ENCODE measurements around the gene ADAMTS17. TPM values are rescaled to one million over a fixed set of nuclear protein-coding genes. Genes with fewer than 3 reads are reported as not detected.
A peak's percentile ranks its signal among the peaks of the same experiment; 100 is the strongest.

Gene ADAMTS17
- total RNA-seq, 1 experiment from 2014 or later: 0.32 TPM

GRCh38 chr15:100011235-100011634 is 330.5 kb downstream of the ADAMTS17 start:
- H3K4me1 ChIP-seq (replicated peaks): no peaks in the 10 kb centered on the region
- no peak overlapping the region for H3K27ac ChIP-seq
- H3K4me3 ChIP-seq: no peak overlapping the region
- no peaks in the 10 kb centered on the region for H3K36me3 ChIP-seq
- DNase-seq (ENCODE audit: low read depth in 1 of 2, low spot score in 2 of 2): no peak
- H3K27me3 ChIP-seq (replicated peaks): no peaks in the 10 kb centered on the region
- no peaks in the 10 kb centered on the region; the same call in 1 of the 2 replicates for H3K9me3 ChIP-seq (replicated peaks)

GRCh38 chr15:100009372-100009771 is 332.4 kb downstream of the ADAMTS17 start:
- no peak for DNase-seq (ENCODE audit: low read depth in 1 of 2, low spot score in 2 of 2)

DNA sequence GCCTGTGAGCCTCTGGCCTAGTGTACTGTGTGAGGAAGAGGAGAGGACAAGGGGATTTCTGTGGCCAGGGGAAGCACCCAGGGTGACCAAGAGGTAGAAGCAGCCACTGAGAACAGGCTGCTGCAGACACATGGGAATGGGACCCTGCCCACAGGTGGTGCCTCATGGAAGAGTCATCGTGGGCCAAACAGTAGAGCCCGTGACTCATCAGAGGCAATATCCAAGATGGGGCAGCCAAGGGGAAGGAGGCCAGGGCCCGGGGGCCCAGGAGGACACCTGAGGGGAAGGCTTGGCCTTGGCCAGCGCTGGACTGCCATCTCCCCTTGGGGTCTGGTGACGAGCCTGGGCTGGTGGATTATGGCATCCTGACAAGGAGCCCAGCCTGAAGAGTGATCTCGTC is 333.5 kb downstream of the ADAMTS17 start:
- no peaks in the 10 kb centered on the region for H3K27me3 ChIP-seq (replicated peaks)
- no peaks in the 10 kb centered on the region for H3K36me3 ChIP-seq
- H3K4me3 ChIP-seq: no peak overlapping the region
- H3K4me1 ChIP-seq (replicated peaks): no peaks in the 10 kb centered on the region
- DNase-seq (ENCODE audit: low read depth in 1 of 2, low spot score in 2 of 2): no peak
- H3K27ac ChIP-seq: no peak overlapping the region
- no peaks in the 10 kb centered on the region; the same call in 1 of the 2 replicates for H3K9me3 ChIP-seq (replicated peaks)

More at GRCh38 chr15:100009372-100009771, 332.4 kb downstream of the ADAMTS17 start:
- H3K27ac ChIP-seq: no peak overlapping the region
- H3K4me3 ChIP-seq: no peak overlapping the region
- H3K36me3 ChIP-seq: no peaks in the 10 kb centered on the region
- H3K27me3 ChIP-seq (replicated peaks): no peaks in the 10 kb centered on the region
- H3K9me3 ChIP-seq (replicated peaks): no peaks in the 10 kb centered on the region; the same call in 1 of the 2 replicates
- no peaks in the 10 kb centered on the region for H3K4me1 ChIP-seq (replicated peaks)

DNA sequence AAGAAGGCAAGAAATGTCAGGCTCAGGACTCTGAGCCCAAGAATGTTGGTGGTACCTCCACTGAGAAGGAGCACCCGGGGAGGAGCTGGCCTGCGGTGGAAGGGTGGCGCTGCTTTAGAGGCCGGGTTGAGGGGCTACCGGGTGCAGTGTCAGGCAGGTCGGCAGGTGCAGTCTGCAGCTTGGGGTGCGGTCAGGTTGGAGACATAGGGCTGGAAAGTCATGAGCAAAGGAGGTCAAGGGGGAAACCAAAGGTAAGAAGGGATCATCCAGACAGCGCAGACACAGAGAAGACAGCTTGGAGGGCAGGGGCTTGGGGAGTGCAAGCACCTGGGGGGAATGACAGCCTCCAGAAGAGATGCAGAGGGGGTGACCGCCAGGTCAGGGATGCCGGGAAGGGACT is 334.2 kb downstream of the ADAMTS17 start:
- DNase-seq (ENCODE audit: low read depth in 1 of 2, low spot score in 2 of 2): no peak
- H3K4me3 ChIP-seq: no peak overlapping the region
- no peaks in the 10 kb centered on the region for H3K36me3 ChIP-seq
- no peak overlapping the region for H3K27ac ChIP-seq
- H3K27me3 ChIP-seq (replicated peaks): no peaks in the 10 kb centered on the region
- H3K4me1 ChIP-seq (replicated peaks): no peaks in the 10 kb centered on the region
- H3K9me3 ChIP-seq (replicated peaks): no peaks in the 10 kb centered on the region; the same call in 1 of the 2 replicates

- Histone ChIP-seq H3K27me3 (replicated peaks) (no peaks in the 10 kb centered on the region), H3K36me3 (no peaks in the 10 kb centered on the region), H3K9me3 (replicated peaks) (no peaks in the 10 kb centered on the region; the same call in 1 of the 2 replicates), H3K27ac (no peak overlapping the region), H3K4me3 (no peak overlapping the region), H3K4me1 (replicated peaks) (no peaks in the 10 kb centered on the region)
- no peak for DNase-seq (ENCODE audit: low read depth in 1 of 2, low spot score in 2 of 2)
Measured at GRCh38 chr15:100005715-100006114, 336.1 kb downstream of the ADAMTS17 start.

- Histone ChIP-seq H3K9me3 (replicated peaks) (no peaks in the 10 kb centered on the region; the same call in 1 of the 2 replicates), H3K36me3 (no peaks in the 10 kb centered on the region), H3K4me3 (no peak overlapping the region), H3K4me1 (replicated peaks) (no peaks in the 10 kb centered on the region), H3K27me3 (replicated peaks) (no peaks in the 10 kb centered on the region), H3K27ac (no peak overlapping the region)
- DNase-seq (ENCODE audit: low read depth in 1 of 2, low spot score in 2 of 2): no peak
Measured at GRCh38 chr15:100005013-100005412, 336.8 kb downstream of the ADAMTS17 start.

DNA sequence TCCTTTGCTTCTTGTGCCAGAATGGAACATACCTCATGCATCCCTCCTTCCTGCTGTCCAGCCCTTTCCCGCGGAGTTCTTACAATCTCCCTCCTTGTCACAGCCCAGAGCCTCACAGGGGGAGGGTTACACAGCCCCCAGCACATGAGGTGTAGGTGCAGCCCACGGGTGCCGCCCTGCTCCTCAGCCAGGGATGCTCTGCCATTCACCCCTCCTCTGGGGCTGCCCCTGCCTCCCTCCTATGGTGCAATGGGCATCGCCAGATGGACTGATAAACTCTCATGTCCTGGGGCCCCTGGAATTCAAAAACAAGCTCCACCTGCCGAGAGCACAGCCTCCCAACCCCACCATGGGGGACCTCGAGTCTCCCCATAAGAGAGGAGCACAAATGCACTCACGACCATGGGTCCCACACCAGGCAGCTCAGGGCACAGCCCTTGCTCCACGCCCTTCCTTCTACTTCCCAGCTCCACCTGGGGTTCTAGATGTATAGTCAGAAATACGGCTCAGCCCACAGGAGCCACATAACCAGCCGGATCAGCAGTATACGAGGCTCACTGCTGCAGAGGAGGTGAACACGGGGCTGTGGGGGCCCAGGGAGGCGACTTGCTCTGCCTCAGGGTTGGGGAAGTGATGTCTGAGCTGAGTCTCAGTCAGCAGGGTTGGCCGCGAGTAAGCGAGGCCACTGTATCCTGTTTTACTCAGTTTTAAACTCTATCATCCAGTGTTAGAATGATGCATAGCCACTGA is 338.8 kb downstream of the ADAMTS17 start:
- no peaks in the 10 kb centered on the region for H3K9me3 ChIP-seq (replicated peaks)

DNA sequence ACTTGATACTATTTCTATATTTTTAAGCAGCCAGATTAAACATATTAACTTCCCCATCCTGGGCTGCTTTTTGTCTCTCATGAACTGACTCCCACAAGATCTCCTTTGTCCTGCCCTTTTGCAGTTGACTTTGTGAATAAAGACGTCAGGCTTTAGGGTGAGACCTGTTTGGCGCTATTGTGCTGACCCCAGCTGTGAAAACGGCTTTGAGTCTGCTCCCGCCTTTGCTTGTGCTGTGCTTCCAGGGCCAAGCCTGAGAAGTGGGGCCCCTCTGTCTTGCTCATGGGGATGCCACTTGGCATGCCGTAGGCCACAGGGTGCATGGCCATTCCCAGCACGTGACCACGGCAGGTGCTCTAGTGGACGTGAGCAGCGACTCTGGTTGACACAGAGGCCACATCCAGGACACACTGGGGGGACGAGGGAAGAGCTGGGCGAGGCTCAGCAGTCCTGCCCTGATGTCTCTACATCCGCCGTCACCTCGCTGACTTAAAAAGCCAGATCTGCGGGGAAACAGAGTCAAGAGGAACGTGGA is 339.6 kb downstream of the ADAMTS17 start:
- no peak overlapping the region for H3K4me3 ChIP-seq
- H3K27ac ChIP-seq: no peak overlapping the region
- no peaks in the 10 kb centered on the region for H3K36me3 ChIP-seq
- no peak for DNase-seq (ENCODE audit: low read depth in 1 of 2, low spot score in 2 of 2)
- H3K9me3 ChIP-seq (replicated peaks): no peaks in the 10 kb centered on the region
- no peaks in the 10 kb centered on the region for H3K4me1 ChIP-seq (replicated peaks)
- H3K27me3 ChIP-seq (replicated peaks): no peaks in the 10 kb centered on the region

More for the DNA sequence above, 338.8 kb downstream of the ADAMTS17 start:
- no peak overlapping the region for H3K27ac ChIP-seq
- H3K4me1 ChIP-seq (replicated peaks): no peaks in the 10 kb centered on the region
- DNase-seq (ENCODE audit: low read depth in 1 of 2, low spot score in 2 of 2): no peak
- no peak overlapping the region for H3K4me3 ChIP-seq
- H3K27me3 ChIP-seq (replicated peaks): no peaks in the 10 kb centered on the region
- H3K36me3 ChIP-seq: no peaks in the 10 kb centered on the region

GRCh38 chr15:100001405-100001804 is 340.4 kb downstream of the ADAMTS17 start:
- no peaks in the 10 kb centered on the region for H3K27me3 ChIP-seq (replicated peaks)
- no peak overlapping the region for H3K27ac ChIP-seq
- H3K36me3 ChIP-seq: no peaks in the 10 kb centered on the region
- no peaks in the 10 kb centered on the region for H3K4me1 ChIP-seq (replicated peaks)
- no peak for DNase-seq (ENCODE audit: low read depth in 1 of 2, low spot score in 2 of 2)
- no peaks in the 10 kb centered on the region for H3K9me3 ChIP-seq (replicated peaks)
- H3K4me3 ChIP-seq: no peak overlapping the region

DNA sequence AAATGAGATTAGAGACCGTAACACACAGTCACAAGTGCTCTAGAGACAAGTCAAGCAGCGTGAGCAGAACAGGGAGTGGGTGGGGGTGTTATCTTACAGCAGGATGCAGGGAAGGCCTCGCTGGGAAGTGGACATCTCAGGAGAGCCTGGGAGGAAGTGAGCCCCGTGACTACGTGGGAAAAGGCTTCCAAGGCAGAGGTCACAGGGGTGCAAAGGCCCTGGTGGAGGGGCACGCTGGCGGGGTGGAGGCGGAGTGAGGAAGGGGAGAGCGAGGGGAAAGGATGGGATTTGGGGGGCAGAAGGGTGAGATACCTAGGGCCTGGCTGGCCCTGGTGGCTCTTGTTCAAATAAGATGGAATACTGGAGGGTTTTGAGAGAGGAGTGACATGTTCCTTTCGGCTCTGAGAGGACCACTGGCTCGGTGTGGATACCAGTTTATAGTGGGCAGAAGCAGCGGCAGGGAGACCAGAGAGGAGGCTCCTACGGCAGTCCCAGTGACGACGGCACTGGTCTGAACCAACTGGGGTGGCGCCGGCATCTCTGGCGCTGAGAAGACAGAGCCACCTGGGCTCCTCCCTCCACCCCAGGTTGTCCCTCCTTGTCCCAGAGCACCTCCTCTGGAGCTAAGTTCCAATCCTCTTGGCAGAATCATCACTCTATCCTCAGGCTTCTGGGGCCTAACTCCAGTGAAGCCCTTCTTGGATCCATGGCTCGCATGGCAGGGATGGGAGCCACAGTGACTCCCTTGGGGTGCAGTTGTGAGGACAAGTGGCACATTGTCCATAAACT is 342.3 kb downstream of the ADAMTS17 start:
- no peaks in the 10 kb centered on the region for H3K27me3 ChIP-seq (replicated peaks)
- no peaks in the 10 kb centered on the region for H3K4me1 ChIP-seq (replicated peaks)
- H3K27ac ChIP-seq: no peak overlapping the region
- H3K36me3 ChIP-seq: no peaks in the 10 kb centered on the region
- H3K9me3 ChIP-seq (replicated peaks): no peaks in the 10 kb centered on the region
- peak in 1 of 2 experiments; percentile 30 for DNase-seq (ENCODE audit: low read depth in 1 of 2, low spot score in 2 of 2)
- no peak overlapping the region for H3K4me3 ChIP-seq

- Histone ChIP-seq H3K27ac (no peak overlapping the region), H3K36me3 (no peaks in the 10 kb centered on the region), H3K4me1 (replicated peaks) (no peaks in the 10 kb centered on the region), H3K4me3 (no peak overlapping the region), H3K9me3 (replicated peaks) (no peaks in the 10 kb centered on the region), H3K27me3 (replicated peaks) (no peaks in the 10 kb centered on the region)
- peak in 1 of 2 experiments; percentile 33 for DNase-seq (ENCODE audit: low read depth in 1 of 2, low spot score in 2 of 2)
Measured at GRCh38 chr15:99998661-99999101, 343.1 kb downstream of the ADAMTS17 start.

- Histone ChIP-seq H3K27ac (no peak overlapping the region), H3K9me3 (replicated peaks) (no peaks in the 10 kb centered on the region), H3K36me3 (no peaks in the 10 kb centered on the region), H3K4me3 (no peak overlapping the region), H3K27me3 (replicated peaks) (no peaks in the 10 kb centered on the region), H3K4me1 (replicated peaks) (no peaks in the 10 kb centered on the region)
- DNase-seq (ENCODE audit: low read depth in 1 of 2, low spot score in 2 of 2): no peak
Measured at GRCh38 chr15:99997112-99997651, 344.6 kb downstream of the ADAMTS17 start.

DNA sequence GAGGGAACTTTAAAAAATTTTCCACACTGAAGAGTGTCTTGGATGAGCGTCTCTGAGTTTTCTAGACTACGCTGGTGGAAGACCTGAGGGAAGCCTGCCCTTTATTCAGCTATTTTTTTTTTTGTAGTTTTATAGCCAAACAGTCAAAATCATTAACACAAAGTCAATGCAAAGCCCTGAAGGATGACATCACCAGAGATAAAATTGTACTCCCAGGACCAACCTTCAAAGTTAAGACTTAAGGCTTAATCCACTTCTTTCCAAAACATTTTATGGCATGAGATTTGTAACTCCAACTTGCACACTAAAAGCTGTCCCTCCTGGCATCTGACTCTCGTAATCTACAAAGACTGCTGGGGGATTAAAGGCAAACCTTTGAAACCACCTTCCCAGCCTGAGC is 345.1 kb downstream of the ADAMTS17 start:
- no peak for DNase-seq (ENCODE audit: low read depth in 1 of 2, low spot score in 2 of 2)
- no peaks in the 10 kb centered on the region for H3K4me1 ChIP-seq (replicated peaks)
- no peaks in the 10 kb centered on the region for H3K36me3 ChIP-seq
- H3K9me3 ChIP-seq (replicated peaks): no peaks in the 10 kb centered on the region
- H3K4me3 ChIP-seq: no peak overlapping the region
- H3K27me3 ChIP-seq (replicated peaks): no peaks in the 10 kb centered on the region
- no peak overlapping the region for H3K27ac ChIP-seq

DNA sequence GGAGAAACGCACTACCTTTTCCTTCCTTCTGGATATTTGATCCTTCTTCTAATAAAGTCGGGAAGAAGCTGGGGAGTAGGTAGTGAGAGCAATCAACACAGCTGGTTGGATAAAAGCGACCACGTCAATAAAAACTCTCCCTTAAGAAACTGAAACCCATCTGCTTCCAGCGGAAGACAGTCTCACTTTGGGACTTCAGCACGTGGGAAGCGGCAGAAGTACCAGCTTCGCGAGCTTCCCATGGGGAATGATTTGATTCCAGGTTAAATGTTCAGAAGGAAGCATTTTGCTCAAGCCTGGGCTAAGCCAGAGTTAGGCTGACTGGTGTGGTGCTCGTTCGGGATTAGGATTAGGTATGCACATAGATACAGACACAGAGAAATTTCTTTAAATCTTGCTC is 346.2 kb downstream of the ADAMTS17 start:
- no peak overlapping the region for H3K4me3 ChIP-seq

More for the DNA sequence above, 346.2 kb downstream of the ADAMTS17 start:
- Histone ChIP-seq H3K27ac (no peak overlapping the region), H3K36me3 (no peaks in the 10 kb centered on the region), H3K27me3 (replicated peaks) (no peaks in the 10 kb centered on the region), H3K9me3 (replicated peaks) (no peaks in the 10 kb centered on the region), H3K4me1 (replicated peaks) (no peaks in the 10 kb centered on the region)
- DNase-seq (ENCODE audit: low read depth in 1 of 2, low spot score in 2 of 2): no peak
